ENCODE data around the gene RAB11FIP4.
"Not testable (repeated sequence)": the region's sequence is repeated elsewhere in the genome, so short reads cannot be mapped to it uniquely, and the experiment has no call there.

The RAB11FIP4 gene

GRCh38 chr17:31378638-31379037, 12.8 kb upstream of the RAB11FIP4 start:
- no peak for TF ChIP-seq CTCF (IDR thresholded peaks at IDR 0.05; ENCODE audit: low read length, missing control alignments)
- no peak overlapping the region for H3K4me3 ChIP-seq (replicated peaks; ENCODE audit: low read depth, low read length)
- DNase-seq (ENCODE audit: low read depth), result no peak

- TF ChIP-seq CTCF (IDR thresholded peaks at IDR 0.05; ENCODE audit: low read length, missing control alignments), result no peak
- DNase-seq (ENCODE audit: low read depth), result no peak
- no peak overlapping the region for H3K4me3 ChIP-seq (replicated peaks; ENCODE audit: low read depth, low read length)
Measured at GRCh38 chr17:31379597-31380205, 11.8 kb upstream of the RAB11FIP4 start.

- no peak for TF ChIP-seq CTCF (IDR thresholded peaks at IDR 0.05; ENCODE audit: low read length, missing control alignments)
- H3K4me3 ChIP-seq (replicated peaks; ENCODE audit: low read depth, low read length), result no peak overlapping the region
- no peak for DNase-seq (ENCODE audit: low read depth)
Measured at GRCh38 chr17:31381165-31381668, 10.3 kb upstream of the RAB11FIP4 start.

DNA sequence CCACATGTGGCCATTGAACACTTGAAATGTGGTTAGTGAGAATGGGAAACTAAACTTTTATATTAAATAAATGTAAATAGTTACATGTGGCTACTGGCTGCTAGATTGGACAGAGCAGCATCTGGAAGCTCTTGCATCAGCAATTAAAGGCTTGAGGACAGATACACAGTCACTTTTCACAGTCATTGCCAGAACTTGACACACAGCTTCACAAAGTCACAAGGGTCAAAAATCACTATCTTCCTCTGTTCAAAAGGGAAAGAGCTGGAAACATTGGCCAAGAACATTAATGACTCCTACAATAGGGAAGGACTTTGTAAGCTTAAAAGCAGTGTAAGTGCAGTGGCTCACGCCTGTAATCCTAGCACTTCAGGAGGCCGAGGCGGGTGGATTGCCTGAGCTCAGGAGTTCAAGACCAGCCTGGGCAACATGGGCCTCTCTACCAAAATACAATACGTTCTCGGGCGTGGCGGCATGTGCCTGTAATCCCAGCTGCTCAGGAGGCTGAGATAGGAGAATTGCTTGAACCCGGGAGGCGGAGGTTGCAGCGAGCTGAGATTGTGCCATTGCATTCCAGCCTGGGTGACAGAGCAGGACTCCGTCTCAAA, 8.7 kb upstream of the RAB11FIP4 start:
- not testable (repeated sequence) for DNase-seq (ENCODE audit: low read depth); H3K4me3 ChIP-seq (replicated peaks; ENCODE audit: low read depth, low read length)

DNA sequence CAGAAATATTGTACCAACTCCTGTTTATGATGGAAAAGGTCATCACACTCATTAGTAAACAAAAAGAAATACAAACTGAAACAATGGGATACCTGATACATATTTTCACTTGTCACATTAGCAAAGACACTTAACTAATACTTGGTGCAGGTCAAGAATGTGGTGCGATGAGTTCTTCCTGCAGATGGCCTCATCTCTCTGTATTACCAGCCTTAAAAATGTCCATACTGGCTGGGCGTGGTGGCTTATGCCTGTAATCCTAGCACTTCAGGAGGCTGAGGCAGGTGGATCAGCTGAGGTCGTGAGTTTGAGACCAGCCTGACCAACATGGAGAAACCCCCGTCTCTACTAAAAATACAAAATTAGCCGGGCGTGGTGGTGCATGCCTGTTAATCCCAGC, 8.0 kb upstream of the RAB11FIP4 start:
- not testable (repeated sequence) for DNase-seq (ENCODE audit: low read depth); H3K4me3 ChIP-seq (replicated peaks; ENCODE audit: low read depth, low read length)

DNA sequence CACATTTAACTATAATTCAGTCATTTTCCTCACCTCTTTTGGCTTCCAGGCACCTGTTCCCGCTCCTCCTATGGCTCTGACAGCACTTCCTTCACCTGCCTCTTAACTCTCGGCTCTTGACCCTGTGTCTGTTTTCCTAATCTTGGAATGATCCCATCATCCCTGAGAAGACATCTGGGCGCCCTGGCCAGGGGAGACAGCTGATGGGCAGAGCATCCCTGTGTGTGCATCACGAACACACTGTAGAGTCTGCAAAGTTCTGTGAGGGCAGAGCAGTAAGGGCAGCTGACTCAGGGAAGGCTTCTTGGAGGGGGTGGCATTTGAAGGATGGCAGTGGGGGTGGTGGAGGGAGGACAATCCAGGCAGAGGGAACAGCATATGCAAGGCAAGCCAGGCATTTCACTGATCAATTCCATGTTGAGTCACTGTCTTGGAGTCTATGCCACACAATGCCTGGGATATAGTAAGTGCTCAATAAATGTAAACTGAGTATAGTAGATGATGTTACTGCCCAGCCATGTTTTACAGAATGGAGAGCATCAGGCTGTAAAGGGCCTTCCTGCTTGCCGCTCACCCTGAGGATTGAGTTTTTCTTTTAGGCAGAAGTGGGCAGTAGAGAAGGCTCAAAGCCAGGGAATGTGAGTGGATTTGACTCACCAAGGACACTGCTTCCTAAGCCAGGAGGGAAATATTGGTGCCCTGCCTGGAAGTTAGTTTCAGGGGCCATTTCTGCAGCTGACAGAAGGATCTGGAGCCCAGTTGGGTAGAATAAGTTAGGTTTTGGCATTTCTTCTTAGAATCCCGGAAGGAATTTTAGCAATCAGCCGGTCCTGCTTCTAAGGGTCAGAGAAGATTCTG, 5.8 kb upstream of the RAB11FIP4 start:
- no peak for TF ChIP-seq CTCF (IDR thresholded peaks at IDR 0.05; ENCODE audit: low read length, missing control alignments)
- DNase-seq (ENCODE audit: low read depth), result peak; percentile 10
- no peak overlapping the region for H3K4me3 ChIP-seq (replicated peaks; ENCODE audit: low read depth, low read length)

DNA sequence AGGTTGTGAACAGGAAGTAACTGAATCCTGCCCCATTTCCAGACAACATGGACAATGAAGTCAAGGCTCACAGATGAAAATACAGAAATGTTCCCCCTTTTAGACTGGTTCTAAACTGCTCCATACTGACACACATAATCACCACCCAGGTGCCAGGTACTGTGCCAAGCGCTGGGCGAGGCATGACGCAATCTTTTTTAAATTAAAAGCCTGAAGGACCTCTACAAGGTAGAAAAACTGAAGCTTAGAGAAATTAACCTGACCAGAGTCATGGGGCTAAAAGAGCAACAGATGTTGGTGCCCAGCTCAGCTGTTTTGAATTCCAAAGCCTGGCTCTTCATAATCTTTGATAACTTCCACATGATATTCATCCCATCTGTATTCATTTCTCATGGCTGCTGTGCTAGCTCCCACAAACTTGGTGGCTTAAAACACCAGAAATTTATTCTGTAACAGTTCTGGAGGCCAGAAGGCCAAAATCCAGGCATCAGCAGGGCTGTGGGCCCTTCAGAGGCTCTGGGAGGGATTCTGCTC, 4.9 kb upstream of the RAB11FIP4 start:
- no peak overlapping the region for H3K4me3 ChIP-seq (replicated peaks; ENCODE audit: low read depth, low read length)
- TF ChIP-seq CTCF (IDR thresholded peaks at IDR 0.05; ENCODE audit: low read length, missing control alignments), result no peak
- DNase-seq (ENCODE audit: low read depth), result no peak

Data from fibroblast of pulmonary artery (primary cell).